GM19397 (cell line): Measurements from ENCODE around the gene CGAS.
A peak's percentile ranks its signal among the peaks of the same experiment; 100 is the strongest.
"Not testable (repeated sequence)": the region's sequence is repeated elsewhere in the genome, so short reads cannot be mapped to it uniquely, and the experiment has no call there.

Source experiments
- ATAC-seq: cut with Tn5 transposase; IDR thresholded peaks from one replicate; pipeline ENCODE4 v1.9.1; 2021; ENCODE audit warnings: mild to moderate bottlenecking, moderate library complexity; ENCODE audit not compliant: unreplicated experiment

Gene CGAS

GRCh38 chr6:73400656-73401055 lies 51.4 kb downstream of the CGAS start:
- ATAC-seq = no peak

- ATAC-seq = no peak
Observed at GRCh38 chr6:73395875-73396274, 56.2 kb downstream of the CGAS start.

GRCh38 chr6:73394577-73395354 lies 57.3 kb downstream of the CGAS start, which contains the start of gene DDX43:
Gene DDX43, plus strand, starts transcription at chr6:73394828. Its CDS starts 78 bp downstream, at chr6:73394906.
- ATAC-seq = no peak

- no peak for ATAC-seq
Observed at GRCh38 chr6:73393278-73393677, 58.8 kb downstream of the CGAS start.

- not testable (repeated sequence) for ATAC-seq
Observed at GRCh38 chr6:73392188-73392587, 59.9 kb downstream of the CGAS start.

GRCh38 chr6:73391675-73392074 lies 60.4 kb downstream of the CGAS start:
- ATAC-seq = no peak

GRCh38 chr6:73389854-73390253 lies 62.2 kb downstream of the CGAS start:
- ATAC-seq = no peak

GRCh38 chr6:73388800-73389512 lies 63.1 kb downstream of the CGAS start:
- peak; percentile 79 for ATAC-seq

GRCh38 chr6:73388433-73388799 lies 63.7 kb downstream of the CGAS start:
- peak; percentile 14 for ATAC-seq

GRCh38 chr6:73382462-73383113 lies 69.5 kb downstream of the CGAS start:
- ATAC-seq = no peak

- not testable (repeated sequence) for ATAC-seq
Observed at GRCh38 chr6:73381531-73381930, 70.6 kb downstream of the CGAS start.

- ATAC-seq = no peak
Observed at GRCh38 chr6:73377225-73377624, 74.9 kb downstream of the CGAS start.

- ATAC-seq = no peak
Observed at GRCh38 chr6:73375216-73375615, 76.9 kb downstream of the CGAS start.
